GM21786 (cell line): ENCODE measurements around the gene MAGI1.
"Not testable (repeated sequence)": the region's sequence is repeated elsewhere in the genome, so short reads cannot be mapped to it uniquely, and the experiment has no call there.

Experiments used
- ATAC-seq: cut with Tn5 transposase; IDR thresholded peaks from one replicate; pipeline ENCODE4 v1.9.1; 2021; ENCODE audit not compliant: unreplicated experiment

The MAGI1 gene

GRCh38 chr3:65730449-65730848 lies 308.3 kb downstream of the MAGI1 start:
- ATAC-seq: no peak

GRCh38 chr3:65729973-65730372 lies 308.7 kb downstream of the MAGI1 start:
- ATAC-seq: no peak

- no peak for ATAC-seq
Measured at GRCh38 chr3:65729555-65729954, 309.2 kb downstream of the MAGI1 start.

GRCh38 chr3:65728138-65728537 lies 310.6 kb downstream of the MAGI1 start:
- ATAC-seq: no peak

- ATAC-seq: no peak
Measured at GRCh38 chr3:65723985-65724384, 314.7 kb downstream of the MAGI1 start.

GRCh38 chr3:65723011-65723410 lies 315.7 kb downstream of the MAGI1 start:
- ATAC-seq: no peak

- no peak for ATAC-seq
Measured at GRCh38 chr3:65720989-65721737, 317.6 kb downstream of the MAGI1 start.

GRCh38 chr3:65719639-65720038 lies 319.1 kb downstream of the MAGI1 start:
- not testable (repeated sequence) for ATAC-seq

GRCh38 chr3:65717676-65718346 lies 320.9 kb downstream of the MAGI1 start:
- no peak for ATAC-seq

GRCh38 chr3:65716071-65716751 lies 322.5 kb downstream of the MAGI1 start:
- no peak for ATAC-seq

GRCh38 chr3:65714134-65714533 lies 324.6 kb downstream of the MAGI1 start:
- no peak for ATAC-seq

GRCh38 chr3:65713016-65713415 lies 325.7 kb downstream of the MAGI1 start:
- no peak for ATAC-seq

- no peak for ATAC-seq
Measured at GRCh38 chr3:65712140-65712539, 326.6 kb downstream of the MAGI1 start.

GRCh38 chr3:65706776-65707568 lies 331.7 kb downstream of the MAGI1 start:
- ATAC-seq: no peak

GRCh38 chr3:65706301-65706700 lies 332.4 kb downstream of the MAGI1 start:
- no peak for ATAC-seq

- no peak for ATAC-seq
Measured at GRCh38 chr3:65703820-65704219, 334.9 kb downstream of the MAGI1 start.

GRCh38 chr3:65703026-65703425 lies 335.7 kb downstream of the MAGI1 start:
- no peak for ATAC-seq

GRCh38 chr3:65702202-65702601 lies 336.5 kb downstream of the MAGI1 start:
- ATAC-seq: no peak

GRCh38 chr3:65701516-65701915 lies 337.2 kb downstream of the MAGI1 start:
- ATAC-seq: no peak

GRCh38 chr3:65689436-65689835 lies 349.3 kb downstream of the MAGI1 start:
- ATAC-seq: no peak

GRCh38 chr3:65687741-65688140 lies 351.0 kb downstream of the MAGI1 start:
- ATAC-seq: no peak
